ENCODE data around the gene SNHG17. TPM values are rescaled to one million over a fixed set of nuclear protein-coding genes. Genes with fewer than 3 reads are reported as not detected.
"Not testable (repeated sequence)": the region's sequence is repeated elsewhere in the genome, so short reads cannot be mapped to it uniquely, and the experiment has no call there.

Gene SNHG17
- total RNA-seq, 1 donor from 2014 or later, result 23.8 TPM

GRCh38 chr20:38434301-38434741 lies 807 bp downstream of the SNHG17 start:
- Histone ChIP-seq H3K4me3 (peak overlapping the region; percentile 81), H3K4me1 (peaks cover 9% of the 10 kb centered on the region), H3K36me3 (peaks cover 43% of the 10 kb centered on the region), H3K9me3 (no peaks in the 10 kb centered on the region), H3K27me3 (no peaks in the 10 kb centered on the region), H3K27ac (peak overlapping the region; percentile 81)
- ATAC-seq (peak; percentile 53), DNase-seq (no peak)
- intact Hi-C loops (cut with DNase I), result no loop called here
- TF ChIP-seq CTCF (IDR thresholded peaks at IDR 0.05), result no peak

GRCh38 chr20:38433304-38433972 lies 1.7 kb downstream of the SNHG17 start:
- ATAC-seq (no peak), DNase-seq (no peak)
- no peaks in the 10 kb centered on the region for H3K27me3 ChIP-seq
- H3K9me3 ChIP-seq, result no peaks in the 10 kb centered on the region
- H3K4me1 ChIP-seq, result peaks cover 9% of the 10 kb centered on the region
- H3K4me3 ChIP-seq, result peak overlapping the region; percentile 81
- intact Hi-C loops (cut with DNase I), result no loop called here
- TF ChIP-seq CTCF (IDR thresholded peaks at IDR 0.05), result no peak
- H3K36me3 ChIP-seq, result peaks cover 52% of the 10 kb centered on the region
- H3K27ac ChIP-seq, result no peak overlapping the region

- ATAC-seq; H3K27ac ChIP-seq; intact Hi-C loops (cut with DNase I); H3K4me3 ChIP-seq; H3K9me3 ChIP-seq; DNase-seq; H3K4me1 ChIP-seq; H3K27me3 ChIP-seq: not testable (repeated sequence)
- H3K36me3 ChIP-seq, result peaks cover 58% of the 10 kb centered on the region
These were observed 2.3 kb downstream of the SNHG17 start for GRCh38 chr20:38432870-38433269.

GRCh38 chr20:38432292-38432691 lies 2.8 kb downstream of the SNHG17 start:
- Histone ChIP-seq H3K27me3 (no peaks in the 10 kb centered on the region), H3K4me3 (no peak overlapping the region), H3K27ac (no peak overlapping the region), H3K9me3 (no peaks in the 10 kb centered on the region), H3K4me1 (peaks cover 9% of the 10 kb centered on the region), H3K36me3 (peaks cover 63% of the 10 kb centered on the region)
- intact Hi-C loops (cut with DNase I), result no loop called here
- no peak for TF ChIP-seq CTCF (IDR thresholded peaks at IDR 0.05)
- ATAC-seq (no peak), DNase-seq (no peak)

- Histone ChIP-seq H3K27ac (no peak overlapping the region), H3K27me3 (no peaks in the 10 kb centered on the region), H3K9me3 (no peaks in the 10 kb centered on the region), H3K4me1 (peaks cover 9% of the 10 kb centered on the region), H3K36me3 (peaks cover 78% of the 10 kb centered on the region), H3K4me3 (no peak overlapping the region)
- ATAC-seq (no peak), DNase-seq (no peak)
- TF ChIP-seq CTCF (IDR thresholded peaks at IDR 0.05), result no peak
- intact Hi-C loops (cut with DNase I), result no loop called here
These were observed 4.3 kb downstream of the SNHG17 start for GRCh38 chr20:38430679-38431325.

GRCh38 chr20:38429301-38429700 lies 5.8 kb downstream of the SNHG17 start:
- no peaks in the 10 kb centered on the region for H3K27me3 ChIP-seq
- DNase-seq (no peak), ATAC-seq (no peak)
- H3K27ac ChIP-seq, result no peak overlapping the region
- H3K4me3 ChIP-seq, result no peak overlapping the region
- peaks cover 9% of the 10 kb centered on the region for H3K4me1 ChIP-seq
- TF ChIP-seq CTCF (IDR thresholded peaks at IDR 0.05), result no peak
- H3K36me3 ChIP-seq, result peaks cover 93% of the 10 kb centered on the region
- intact Hi-C loops (cut with DNase I), result no loop called here
- no peaks in the 10 kb centered on the region for H3K9me3 ChIP-seq

All from upper lobe of right lung (tissue), 1 donor.